GM21447 (cell line): Measurements from ENCODE around the gene PGGHG.
A peak's percentile ranks its signal among the peaks of the same experiment; 100 is the strongest.

ENCODE experiments used
- ATAC-seq: cut with Tn5 transposase; IDR thresholded peaks from one replicate; pipeline ENCODE4 v1.9.1; 2021; ENCODE audit not compliant: unreplicated experiment

Gene PGGHG

DNA sequence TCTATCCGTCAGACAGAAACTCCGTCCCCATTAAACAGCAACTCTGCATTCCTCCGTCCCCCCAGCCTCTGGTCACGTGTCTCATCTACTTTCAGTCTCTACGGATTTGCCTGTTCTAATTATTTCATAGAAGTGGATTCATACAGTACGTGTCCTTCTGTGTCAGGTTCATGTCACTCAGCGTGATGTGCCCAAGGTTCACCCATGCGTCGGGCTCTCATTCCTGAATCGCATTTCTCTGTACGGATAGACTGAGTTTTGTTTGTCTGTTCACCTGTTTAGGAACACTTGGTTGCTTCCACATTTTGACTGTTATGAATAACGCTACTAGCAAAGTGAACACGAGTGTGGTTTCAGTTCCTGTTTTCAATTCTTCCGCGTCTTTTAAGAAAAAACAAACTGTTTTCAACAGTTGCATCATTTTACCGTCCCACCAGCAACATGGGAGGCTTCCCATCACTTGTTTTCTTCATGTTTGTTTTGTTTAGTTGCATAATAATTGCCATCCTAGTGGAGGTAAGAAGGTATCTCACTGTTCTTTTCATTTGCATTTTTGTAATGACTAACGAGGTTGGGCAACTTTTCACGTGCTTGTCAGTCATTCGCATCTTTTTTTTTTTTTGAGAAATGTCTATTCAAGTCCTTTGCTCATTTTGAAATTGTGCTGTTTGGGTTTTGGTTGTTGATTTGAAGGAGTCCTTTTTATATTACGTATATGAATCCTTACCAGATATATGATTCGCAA is 19.6 kb upstream of the PGGHG start:
- ATAC-seq, result peak; percentile 66

DNA sequence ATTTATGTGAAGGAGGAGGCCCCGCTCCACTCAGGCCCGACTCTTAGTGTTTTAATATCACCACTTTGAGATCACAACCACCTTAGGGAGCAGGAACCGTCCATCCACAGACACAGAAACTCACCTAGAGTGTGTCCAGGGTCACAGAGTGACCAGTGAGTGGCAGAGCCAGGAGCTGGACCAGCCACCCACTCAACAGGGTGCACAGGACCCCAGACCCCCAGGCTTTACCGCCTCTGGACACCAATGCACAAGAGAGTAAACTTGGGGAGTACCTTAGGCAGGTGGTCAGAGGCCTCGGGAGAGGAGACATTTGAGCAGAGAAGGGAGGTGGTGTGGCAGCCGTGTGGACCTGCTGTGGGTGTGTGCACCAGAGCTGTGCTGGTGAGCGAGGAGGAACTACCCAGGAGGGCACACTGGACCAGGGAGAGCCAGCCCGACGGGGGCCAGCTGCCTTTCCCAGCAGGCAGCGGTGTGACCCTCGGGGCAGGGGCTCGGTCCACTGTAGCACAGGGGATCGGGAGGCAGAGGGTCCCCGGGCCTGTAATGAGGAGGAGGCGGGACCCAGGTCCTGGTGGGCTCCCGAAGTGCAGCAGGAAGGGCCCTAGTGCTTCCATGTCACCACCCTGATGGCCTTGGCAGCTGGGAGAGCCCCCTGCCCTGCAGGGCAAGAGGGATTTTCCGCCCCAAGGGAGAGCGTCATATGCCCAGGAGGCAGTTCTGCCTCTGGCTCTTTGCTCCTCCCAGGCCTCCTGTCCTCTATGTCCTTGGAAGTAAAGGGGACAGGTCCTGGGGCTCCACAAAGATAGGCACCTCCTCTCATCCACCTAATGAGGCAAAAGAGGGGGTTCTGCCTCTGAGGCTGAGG is 18.2 kb upstream of the PGGHG start:
- ATAC-seq, result no peak

DNA sequence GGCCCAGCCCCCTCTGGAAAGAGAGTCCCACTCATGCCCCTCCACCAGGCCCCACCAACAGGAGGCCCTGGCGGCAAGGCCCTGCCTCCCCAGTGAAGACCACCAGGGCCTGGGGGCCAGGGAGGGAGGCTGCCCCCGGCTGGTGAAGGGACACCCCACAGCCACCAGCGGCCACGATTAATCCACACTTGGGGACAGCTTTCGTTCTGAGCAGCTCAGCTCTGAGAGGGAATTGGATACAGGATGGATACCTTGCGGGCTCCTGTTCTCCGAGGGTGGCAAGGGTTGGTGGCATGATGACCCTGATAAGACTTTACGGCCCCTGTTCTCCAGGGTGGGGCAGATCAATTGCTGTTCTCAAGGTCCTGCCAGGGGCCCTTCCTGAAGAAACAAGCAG is 17.6 kb upstream of the PGGHG start:
- no peak for ATAC-seq

- ATAC-seq, result no peak
These were observed 16.6 kb upstream of the PGGHG start for GRCh38 chr11:272195-272930.

DNA sequence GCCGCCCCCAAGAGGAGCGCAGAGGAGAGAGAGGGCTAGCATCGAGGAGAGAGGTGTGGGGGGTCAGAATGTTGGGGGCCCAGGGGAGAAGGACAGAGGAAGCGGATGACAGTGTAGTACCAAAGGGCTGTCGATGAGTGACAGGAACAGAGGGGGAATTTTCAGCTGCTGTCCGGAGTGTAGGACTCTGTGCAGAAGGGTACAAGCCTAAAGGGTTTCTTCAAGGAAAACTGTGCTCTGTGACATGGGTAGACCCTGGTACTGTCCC is 16.1 kb upstream of the PGGHG start:
- ATAC-seq, result no peak

DNA sequence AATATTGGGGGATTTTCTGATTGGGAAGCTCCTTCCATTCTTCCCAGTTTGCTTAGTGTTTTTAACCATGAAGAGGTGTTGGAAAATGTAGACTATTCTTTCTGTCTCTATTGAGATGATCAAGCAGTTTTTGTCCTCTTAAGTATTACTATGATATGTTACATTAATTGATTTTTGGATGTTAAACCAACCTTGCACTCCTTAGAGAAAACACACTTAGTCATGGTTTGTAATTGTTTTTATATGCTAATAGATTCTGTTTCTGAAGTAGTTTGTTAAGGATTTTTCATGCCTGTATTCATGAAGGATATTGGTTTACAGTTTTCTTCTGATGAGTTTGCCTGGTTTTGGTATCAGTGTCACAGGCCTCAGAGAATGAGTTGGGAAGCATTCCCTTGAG is 12.7 kb upstream of the PGGHG start:
- ATAC-seq, result no peak

GRCh38 chr11:278001-278951 is 10.7 kb upstream of the PGGHG start, which contains the start of gene NLRP6:
TSS of gene NLRP6 (plus strand) at chr11:278407. CDS start at chr11:278570, 163 bp downstream.
- ATAC-seq, result no peak

DNA sequence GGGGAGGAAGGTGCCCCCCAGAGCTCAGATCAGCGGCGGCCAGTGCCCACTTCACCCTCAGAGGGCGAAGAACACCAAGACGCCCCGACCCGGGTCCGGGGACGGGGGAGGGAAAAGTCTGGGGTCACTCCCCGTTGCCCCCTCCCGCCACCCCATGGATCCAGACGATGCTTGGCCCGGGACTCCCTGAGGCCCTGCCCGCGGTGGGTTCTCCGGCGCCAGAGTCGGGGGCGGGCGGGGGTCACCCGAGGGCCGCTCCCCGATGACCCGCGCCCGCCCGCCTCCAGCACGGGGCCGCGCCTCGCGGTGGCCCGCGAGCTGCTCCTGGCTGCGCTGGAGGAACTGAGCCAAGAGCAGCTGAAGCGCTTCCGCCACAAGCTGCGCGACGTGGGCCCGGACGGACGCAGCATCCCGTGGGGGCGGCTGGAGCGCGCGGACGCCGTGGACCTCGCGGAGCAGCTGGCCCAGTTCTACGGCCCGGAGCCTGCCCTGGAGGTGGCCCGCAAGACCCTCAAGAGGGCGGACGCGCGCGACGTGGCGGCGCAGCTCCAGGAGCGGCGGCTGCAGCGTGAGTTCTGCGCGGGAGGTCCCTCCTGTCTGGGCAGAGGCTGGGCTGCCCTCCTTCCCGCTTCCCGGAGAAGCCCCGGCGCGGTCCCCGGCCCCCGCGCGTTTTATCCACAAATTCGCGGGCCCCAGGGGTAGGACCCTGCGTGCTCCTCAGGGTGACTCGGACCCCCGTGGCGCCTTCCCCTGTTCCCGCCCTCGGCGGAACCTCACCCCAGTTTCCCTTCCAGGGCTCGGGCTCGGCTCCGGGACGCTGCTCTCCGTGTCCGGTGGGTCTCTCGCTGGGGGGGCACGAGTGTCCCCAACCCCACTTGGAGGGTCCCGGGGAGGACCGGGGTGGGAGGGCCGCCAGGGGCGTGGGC is 9.6 kb upstream of the PGGHG start:
- no peak for ATAC-seq

DNA sequence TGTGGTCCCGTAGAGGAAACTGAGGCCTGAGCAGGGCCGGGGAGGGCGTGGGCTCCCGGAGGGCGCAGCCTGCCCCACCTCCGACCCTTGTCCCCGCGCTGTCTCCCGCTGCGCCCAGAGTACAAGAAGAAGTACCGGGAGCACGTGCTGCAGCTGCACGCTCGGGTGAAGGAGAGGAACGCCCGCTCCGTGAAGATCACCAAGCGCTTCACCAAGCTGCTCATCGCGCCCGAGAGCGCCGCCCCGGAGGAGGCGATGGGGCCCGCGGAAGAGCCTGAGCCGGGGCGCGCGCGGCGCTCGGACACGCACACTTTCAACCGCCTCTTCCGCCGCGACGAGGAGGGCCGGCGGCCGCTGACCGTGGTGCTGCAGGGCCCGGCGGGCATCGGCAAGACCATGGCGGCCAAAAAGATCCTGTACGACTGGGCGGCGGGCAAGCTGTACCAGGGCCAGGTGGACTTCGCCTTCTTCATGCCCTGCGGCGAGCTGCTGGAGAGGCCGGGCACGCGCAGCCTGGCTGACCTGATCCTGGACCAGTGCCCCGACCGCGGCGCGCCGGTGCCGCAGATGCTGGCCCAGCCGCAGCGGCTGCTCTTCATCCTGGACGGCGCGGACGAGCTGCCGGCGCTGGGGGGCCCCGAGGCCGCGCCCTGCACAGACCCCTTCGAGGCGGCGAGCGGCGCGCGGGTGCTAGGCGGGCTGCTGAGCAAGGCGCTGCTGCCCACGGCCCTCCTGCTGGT is 8.8 kb upstream of the PGGHG start:
- ATAC-seq, result no peak

DNA sequence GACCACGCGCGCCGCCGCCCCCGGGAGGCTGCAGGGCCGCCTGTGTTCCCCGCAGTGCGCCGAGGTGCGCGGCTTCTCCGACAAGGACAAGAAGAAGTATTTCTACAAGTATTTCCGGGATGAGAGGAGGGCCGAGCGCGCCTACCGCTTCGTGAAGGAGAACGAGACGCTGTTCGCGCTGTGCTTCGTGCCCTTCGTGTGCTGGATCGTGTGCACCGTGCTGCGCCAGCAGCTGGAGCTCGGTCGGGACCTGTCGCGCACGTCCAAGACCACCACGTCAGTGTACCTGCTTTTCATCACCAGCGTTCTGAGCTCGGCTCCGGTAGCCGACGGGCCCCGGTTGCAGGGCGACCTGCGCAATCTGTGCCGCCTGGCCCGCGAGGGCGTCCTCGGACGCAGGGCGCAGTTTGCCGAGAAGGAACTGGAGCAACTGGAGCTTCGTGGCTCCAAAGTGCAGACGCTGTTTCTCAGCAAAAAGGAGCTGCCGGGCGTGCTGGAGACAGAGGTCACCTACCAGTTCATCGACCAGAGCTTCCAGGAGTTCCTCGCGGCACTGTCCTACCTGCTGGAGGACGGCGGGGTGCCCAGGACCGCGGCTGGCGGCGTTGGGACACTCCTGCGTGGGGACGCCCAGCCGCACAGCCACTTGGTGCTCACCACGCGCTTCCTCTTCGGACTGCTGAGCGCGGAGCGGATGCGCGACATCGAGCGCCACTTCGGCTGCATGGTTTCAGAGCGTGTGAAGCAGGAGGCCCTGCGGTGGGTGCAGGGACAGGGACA is 8.0 kb upstream of the PGGHG start:
- ATAC-seq, result no peak

DNA sequence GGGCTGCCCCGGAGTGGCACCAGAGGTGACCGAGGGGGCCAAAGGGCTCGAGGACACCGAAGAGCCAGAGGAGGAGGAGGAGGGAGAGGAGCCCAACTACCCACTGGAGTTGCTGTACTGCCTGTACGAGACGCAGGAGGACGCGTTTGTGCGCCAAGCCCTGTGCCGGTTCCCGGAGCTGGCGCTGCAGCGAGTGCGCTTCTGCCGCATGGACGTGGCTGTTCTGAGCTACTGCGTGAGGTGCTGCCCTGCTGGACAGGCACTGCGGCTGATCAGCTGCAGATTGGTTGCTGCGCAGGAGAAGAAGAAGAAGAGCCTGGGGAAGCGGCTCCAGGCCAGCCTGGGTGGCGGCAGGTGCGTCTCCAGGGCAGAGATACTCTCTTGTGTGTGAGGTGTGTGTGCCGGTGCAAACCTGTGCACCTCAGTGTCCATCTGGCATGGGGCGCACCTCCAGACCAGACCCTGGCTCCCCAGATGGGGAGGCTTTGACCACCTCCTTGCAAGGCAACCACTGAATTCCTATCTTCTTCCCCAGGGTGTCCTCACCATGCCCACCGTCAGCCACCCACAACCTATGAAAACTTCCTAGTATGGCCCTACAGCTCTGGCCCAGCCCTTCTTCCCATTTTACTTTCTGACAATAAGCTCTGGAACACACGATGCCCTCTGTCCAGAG is 7.3 kb upstream of the PGGHG start:
- no peak for ATAC-seq

DNA sequence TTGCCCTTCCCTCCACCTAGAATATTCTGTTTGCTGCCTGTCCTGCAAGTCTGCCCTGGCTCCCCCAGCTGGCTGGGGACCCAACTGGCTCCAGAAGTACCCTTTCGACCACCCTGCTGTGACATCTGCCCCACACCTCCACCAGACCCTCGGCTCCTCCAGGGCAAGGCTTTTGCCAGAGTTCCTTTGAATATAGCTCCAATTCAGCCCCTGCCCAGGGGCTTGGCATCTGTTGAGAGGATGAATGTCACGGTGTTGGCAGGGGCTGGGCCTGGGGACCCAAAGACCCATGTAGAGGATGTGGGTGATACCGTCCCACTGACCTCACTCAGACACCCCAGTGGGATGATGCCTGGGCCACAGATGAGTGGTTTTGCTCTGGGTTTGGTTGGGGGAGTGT is 6.8 kb upstream of the PGGHG start:
- ATAC-seq, result no peak

DNA sequence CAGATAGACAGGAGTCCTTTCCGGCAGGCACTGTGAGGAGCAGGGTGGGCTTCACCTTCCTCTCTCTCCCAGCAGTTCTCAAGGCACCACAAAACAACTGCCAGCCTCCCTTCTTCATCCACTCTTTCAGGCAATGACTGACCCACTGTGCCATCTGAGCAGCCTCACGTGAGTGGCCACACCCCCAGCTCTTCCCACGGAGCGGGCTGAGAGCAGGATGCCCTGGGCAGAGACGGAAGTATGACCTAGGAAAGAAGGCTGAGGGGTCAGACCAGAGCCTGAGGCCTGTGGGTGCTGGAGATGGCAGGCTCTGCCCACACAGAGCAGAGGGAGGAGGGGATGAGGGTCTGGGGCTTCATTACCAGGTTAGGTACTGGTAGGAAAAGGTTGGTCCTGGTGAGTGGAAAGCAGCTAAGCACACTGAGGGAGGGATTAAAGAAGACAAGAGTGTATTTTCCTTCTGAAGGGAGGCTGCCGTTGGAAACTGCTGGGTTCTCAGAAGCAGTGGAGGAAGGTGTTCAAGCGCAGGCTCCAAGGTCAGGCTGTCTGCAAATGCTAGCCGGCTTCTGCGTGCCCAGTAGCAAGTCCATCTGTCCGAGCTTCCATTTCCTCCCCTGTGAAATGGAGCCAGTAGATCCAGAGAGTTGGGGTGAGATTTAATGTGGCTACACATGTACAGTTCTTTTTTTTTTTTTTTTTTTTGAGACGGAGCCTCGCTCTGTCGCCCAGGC is 6.1 kb upstream of the PGGHG start:
- no peak for ATAC-seq

- ATAC-seq, result no peak
These were observed 5.4 kb upstream of the PGGHG start for GRCh38 chr11:283405-284104.

GRCh38 chr11:284105-285020 is 4.6 kb upstream of the PGGHG start:
- ATAC-seq, result no peak
